Stomach smooth muscle (tissue), 2 donors: ENCODE results near the gene MAP1S.
"Not testable (repeated sequence)": the region's sequence is repeated elsewhere in the genome, so short reads cannot be mapped to it uniquely, and the experiment has no call there.

Experiments used
- H3K27ac ChIP-seq: one replicate; pipeline ENCODE4 v1.7.0; 2013; ENCODE audit warnings: mild to moderate bottlenecking, low read length, inconsistent platforms
- H3K27me3 ChIP-seq, 2 donors: one replicate each; pipeline ENCODE4 v1.7.0; 2013; ENCODE audit warnings: low read length in 2 of 2; ENCODE audit not compliant: insufficient read depth in 2 of 2, control insufficient read depth in 1 of 2
- H3K36me3 ChIP-seq, 2 donors: one replicate each; pipeline ENCODE4 v1.7.0; 2013; ENCODE audit warnings: low read length in 2 of 2; ENCODE audit not compliant: control insufficient read depth in 2 of 2, insufficient read depth in 2 of 2
- H3K4me1 ChIP-seq: one replicate; pipeline ENCODE4 v1.7.0; 2013; ENCODE audit warnings: low read length; ENCODE audit not compliant: control insufficient read depth, insufficient read depth
- H3K4me3 ChIP-seq, 2 donors: one replicate each; pipeline ENCODE4 v1.7.0; 2013; ENCODE audit warnings: low read length in 2 of 2
- H3K9ac ChIP-seq, 2 donors: one replicate each; pipeline ENCODE4 v1.7.0; 2013; ENCODE audit warnings: low read length in 2 of 2, mild to moderate bottlenecking in 1 of 2
- H3K9me3 ChIP-seq, 2 donors: one replicate each; pipeline ENCODE4 v1.7.0; 2013; ENCODE audit warnings: low read length in 2 of 2; ENCODE audit not compliant: control insufficient read depth in 2 of 2
- donor health status: healthy.
- donor health status: Pancreatic carcinoma.

MAP1S gene

GRCh38 chr19:17767559-17767958, 48.3 kb downstream of the MAP1S start:
- Histone ChIP-seq H3K27me3 (peaks cover 0 to 4% of the 10 kb centered on the region in 2 donors), H3K36me3 (no peaks in the 10 kb centered on the region), H3K4me1 (peaks cover 7% of the 10 kb centered on the region), H3K9ac (no peak overlapping the region), H3K4me3 (no peak overlapping the region), H3K27ac (no peak overlapping the region), H3K9me3 (no peaks in the 10 kb centered on the region)

- no peaks in the 10 kb centered on the region for H3K9me3 ChIP-seq
- peaks cover 7% of the 10 kb centered on the region for H3K4me1 ChIP-seq
- peaks cover 0 to 10% of the 10 kb centered on the region in 2 donors for H3K27me3 ChIP-seq
- H3K4me3 ChIP-seq: no peak overlapping the region
- H3K27ac ChIP-seq: no peak overlapping the region
- no peaks in the 10 kb centered on the region for H3K36me3 ChIP-seq
- H3K9ac ChIP-seq: no peak overlapping the region
These were observed 51.3 kb downstream of the MAP1S start for GRCh38 chr19:17770613-17771012.

- H3K9ac ChIP-seq: no peak overlapping the region
- no peaks in the 10 kb centered on the region for H3K36me3 ChIP-seq
- H3K27me3 ChIP-seq: peaks cover 0 to 11% of the 10 kb centered on the region in 2 donors
- H3K4me3 ChIP-seq: no peak overlapping the region
- H3K27ac ChIP-seq: no peak overlapping the region
- no peaks in the 10 kb centered on the region for H3K4me1 ChIP-seq
- no peaks in the 10 kb centered on the region for H3K9me3 ChIP-seq
These were observed 52.9 kb downstream of the MAP1S start for GRCh38 chr19:17772172-17772571.

- peaks cover 5% of the 10 kb centered on the region for H3K4me1 ChIP-seq
- peaks cover 14 to 23% of the 10 kb centered on the region in 2 donors for H3K27me3 ChIP-seq
- H3K27ac ChIP-seq: no peak overlapping the region
- no peak overlapping the region for H3K4me3 ChIP-seq
- H3K9ac ChIP-seq: no peak overlapping the region
- no peaks in the 10 kb centered on the region for H3K36me3 ChIP-seq
- no peaks in the 10 kb centered on the region for H3K9me3 ChIP-seq
These were observed 56.1 kb downstream of the MAP1S start for GRCh38 chr19:17775245-17775927.

DNA sequence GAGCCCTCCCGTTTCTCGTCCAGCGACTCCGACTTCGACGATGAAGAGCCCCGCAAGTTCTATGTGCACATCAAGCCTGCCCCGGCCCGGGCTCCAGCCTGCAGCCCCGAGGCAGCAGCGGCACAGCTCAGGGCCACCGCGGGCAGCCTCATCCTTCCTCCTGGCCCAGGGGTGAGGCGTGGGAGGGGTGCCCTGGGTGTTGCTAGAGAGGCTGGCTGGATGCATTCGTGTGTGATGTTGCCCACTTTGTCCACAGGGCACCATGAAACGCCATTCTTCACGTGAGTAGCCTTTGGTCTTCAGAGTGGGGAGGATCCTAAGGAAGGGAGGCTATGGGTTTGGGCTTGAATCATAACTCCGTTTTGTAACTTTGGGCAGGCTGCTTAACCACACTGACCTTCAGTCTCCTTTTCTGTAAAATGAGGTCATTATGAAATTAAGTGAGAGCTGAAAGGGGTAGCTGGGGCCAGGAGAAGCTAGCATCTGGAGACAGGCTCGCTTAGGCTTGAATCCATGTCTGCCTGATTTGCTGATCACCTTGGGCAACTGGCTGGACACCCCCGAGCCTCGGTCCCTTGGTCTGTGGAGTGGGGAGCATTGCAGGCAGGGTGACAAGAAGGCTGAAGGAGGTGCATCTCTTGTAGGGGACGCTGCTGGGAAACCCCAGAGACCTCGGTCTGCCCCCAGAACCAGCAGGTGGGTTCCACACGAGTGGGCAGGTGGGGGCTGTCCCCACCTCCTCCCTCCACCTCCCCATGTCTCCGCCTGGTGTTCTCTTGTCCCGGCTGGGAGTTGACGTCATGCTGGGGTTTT, 56.9 kb downstream of the MAP1S start:
- Histone ChIP-seq H3K9me3 (no peaks in the 10 kb centered on the region), H3K27ac (no peak overlapping the region), H3K36me3 (no peaks in the 10 kb centered on the region), H3K4me1 (peaks cover 5% of the 10 kb centered on the region), H3K27me3 (peaks cover 19 to 28% of the 10 kb centered on the region in 2 donors), H3K4me3 (no peak overlapping the region), H3K9ac (no peak overlapping the region)

- H3K9ac ChIP-seq, H3K36me3 ChIP-seq, H3K27ac ChIP-seq, H3K9me3 ChIP-seq, H3K4me3 ChIP-seq, H3K4me1 ChIP-seq: not testable (repeated sequence)
- peaks cover 19 to 30% of the 10 kb centered on the region in 2 donors for H3K27me3 ChIP-seq
These were observed 58.6 kb downstream of the MAP1S start for GRCh38 chr19:17777840-17778239.

DNA sequence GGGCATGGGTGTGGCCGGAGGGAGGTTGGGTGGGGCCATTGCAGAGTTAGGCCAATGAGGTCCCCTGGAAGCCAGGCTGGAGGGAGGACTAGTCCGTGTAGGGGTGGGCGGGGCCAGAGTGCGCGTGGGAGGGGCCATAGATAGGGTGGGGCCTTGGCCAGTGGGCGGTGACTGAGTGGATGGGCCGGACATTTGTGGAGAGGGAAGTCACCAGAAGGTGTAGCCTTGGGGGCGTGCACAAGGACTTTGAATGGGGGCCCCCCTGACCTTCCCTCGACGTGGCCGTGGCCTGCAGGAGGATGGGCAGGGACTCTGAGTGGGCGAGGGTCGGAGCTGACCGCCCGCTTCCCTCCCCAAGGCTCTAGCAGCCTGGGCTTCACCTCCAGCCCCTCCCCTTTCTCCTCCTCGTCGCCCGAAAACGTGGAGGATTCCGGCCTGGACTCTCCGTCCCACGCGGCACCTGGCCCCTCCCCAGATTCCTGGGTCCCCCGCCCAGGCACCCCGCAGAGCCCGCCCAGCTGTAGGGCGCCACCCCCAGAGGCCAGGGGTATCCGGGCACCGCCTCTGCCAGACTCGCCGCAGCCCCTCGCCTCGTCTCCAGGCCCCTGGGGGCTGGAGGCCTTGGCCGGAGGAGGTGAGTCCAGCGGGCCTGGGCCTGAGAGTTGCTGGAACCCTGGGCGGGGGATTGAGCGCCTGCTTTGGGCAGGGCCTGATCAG, 59.1 kb downstream of the MAP1S start:
- Histone ChIP-seq H3K9me3 (no peaks in the 10 kb centered on the region), H3K9ac (no peak overlapping the region), H3K27ac (no peak overlapping the region), H3K4me1 (peaks cover 5% of the 10 kb centered on the region), H3K4me3 (no peak overlapping the region), H3K36me3 (no peaks in the 10 kb centered on the region), H3K27me3 (peaks cover 19 to 31% of the 10 kb centered on the region in 2 donors)

- no peaks in the 10 kb centered on the region for H3K36me3 ChIP-seq
- no peak overlapping the region for H3K9ac ChIP-seq
- no peak overlapping the region for H3K27ac ChIP-seq
- H3K4me1 ChIP-seq: peaks cover 7% of the 10 kb centered on the region
- no peak overlapping the region for H3K4me3 ChIP-seq
- peaks cover 19 to 31% of the 10 kb centered on the region in 2 donors for H3K27me3 ChIP-seq
- no peaks in the 10 kb centered on the region for H3K9me3 ChIP-seq
These were observed 60.0 kb downstream of the MAP1S start for GRCh38 chr19:17778968-17779929.

DNA sequence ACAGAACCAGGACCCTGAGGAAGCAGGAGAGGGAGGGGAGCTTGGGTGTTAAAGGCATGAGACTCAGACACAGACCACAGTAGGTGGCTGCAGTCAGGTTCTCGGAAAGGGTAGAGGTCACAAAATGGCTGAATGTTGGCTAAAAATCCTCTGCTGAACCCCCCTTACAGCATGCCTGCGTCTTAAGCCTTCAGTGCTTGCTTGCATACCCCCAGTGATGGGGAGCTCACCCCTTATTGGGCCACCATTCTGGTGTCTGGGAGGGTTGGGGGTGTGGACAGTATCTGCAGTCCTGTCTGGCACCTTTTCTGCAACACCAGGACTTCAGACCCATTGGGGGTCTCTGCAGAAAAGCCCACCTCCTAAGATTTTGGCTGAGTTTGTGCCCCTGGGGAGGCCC, 61.5 kb downstream of the MAP1S start:
- Histone ChIP-seq H3K27ac (no peak overlapping the region), H3K4me3 (no peak overlapping the region), H3K27me3 (peaks cover 19 to 26% of the 10 kb centered on the region in 2 donors), H3K9ac (no peak overlapping the region), H3K36me3 (no peaks in the 10 kb centered on the region), H3K9me3 (no peaks in the 10 kb centered on the region), H3K4me1 (peaks cover 9% of the 10 kb centered on the region)

DNA sequence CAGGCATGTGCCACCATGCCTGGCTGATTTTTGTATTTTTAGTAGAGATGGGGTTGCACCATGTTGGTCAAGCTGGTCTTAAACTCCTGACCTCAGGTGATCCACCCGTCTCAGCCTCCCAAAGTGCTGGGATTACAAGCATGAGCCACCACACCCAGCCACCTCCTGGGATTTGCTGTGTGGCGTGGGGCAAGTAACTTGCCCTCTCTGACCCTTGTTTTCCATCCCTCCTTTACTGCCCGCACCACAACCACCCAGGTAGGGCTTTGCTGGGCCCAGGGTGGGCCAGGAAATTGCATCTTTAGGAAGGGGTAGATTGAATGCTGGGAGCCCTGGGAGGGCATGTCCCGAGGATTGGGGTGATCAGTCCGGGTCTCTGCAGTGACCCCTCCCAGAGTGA, 64.4 kb downstream of the MAP1S start:
- not testable (repeated sequence) for H3K4me3 ChIP-seq, H3K27ac ChIP-seq, H3K36me3 ChIP-seq, H3K4me1 ChIP-seq, H3K9ac ChIP-seq, H3K9me3 ChIP-seq
- peaks cover 12 to 18% of the 10 kb centered on the region in 2 donors for H3K27me3 ChIP-seq
